Measurements from ENCODE around the gene TBX10. TPM values are rescaled to one million over a fixed set of nuclear protein-coding genes. Genes with fewer than 3 reads are reported as not detected.

The TBX10 gene
- not detected for polyA plus RNA-seq (2012; ENCODE audit: insufficient read length, low read depth)

DNA sequence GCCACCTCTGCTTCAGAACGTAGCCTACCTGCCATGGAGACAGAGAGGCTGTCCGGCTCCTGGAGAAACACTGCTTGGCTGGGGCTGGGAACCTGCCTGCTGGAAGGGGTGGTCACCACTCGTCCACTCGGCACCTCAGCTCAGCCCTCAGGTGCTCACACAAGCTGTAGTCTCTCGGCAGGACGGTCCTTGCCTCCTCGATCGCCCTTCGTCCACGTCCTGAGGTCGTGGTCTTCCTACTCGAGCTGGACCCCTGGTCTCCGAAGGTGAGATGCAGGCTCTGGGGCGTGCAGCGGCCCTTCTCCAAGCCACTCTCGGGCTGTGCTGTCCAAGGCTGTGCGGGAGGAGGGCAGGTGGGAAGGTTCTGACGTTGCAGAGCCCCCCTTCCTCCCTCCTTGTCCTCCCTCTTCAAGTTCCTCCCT lies at the start of gene TBX10:
Gene TBX10 (minus strand): TSS at position 326 of the 422 bp plus-strand sequence. CDS start 291 bp downstream, at position 35.
- TF ChIP-seq POLR2AphosphoS5 (IDR thresholded peaks at IDR 0.05; ENCODE audit: low read depth, low read length) = no peak
- no peak for TF ChIP-seq SIN3A (IDR thresholded peaks at IDR 0.05; ENCODE audit: borderline replicate concordance, insufficient read depth, low read length)
- TF ChIP-seq, protein P1, sequence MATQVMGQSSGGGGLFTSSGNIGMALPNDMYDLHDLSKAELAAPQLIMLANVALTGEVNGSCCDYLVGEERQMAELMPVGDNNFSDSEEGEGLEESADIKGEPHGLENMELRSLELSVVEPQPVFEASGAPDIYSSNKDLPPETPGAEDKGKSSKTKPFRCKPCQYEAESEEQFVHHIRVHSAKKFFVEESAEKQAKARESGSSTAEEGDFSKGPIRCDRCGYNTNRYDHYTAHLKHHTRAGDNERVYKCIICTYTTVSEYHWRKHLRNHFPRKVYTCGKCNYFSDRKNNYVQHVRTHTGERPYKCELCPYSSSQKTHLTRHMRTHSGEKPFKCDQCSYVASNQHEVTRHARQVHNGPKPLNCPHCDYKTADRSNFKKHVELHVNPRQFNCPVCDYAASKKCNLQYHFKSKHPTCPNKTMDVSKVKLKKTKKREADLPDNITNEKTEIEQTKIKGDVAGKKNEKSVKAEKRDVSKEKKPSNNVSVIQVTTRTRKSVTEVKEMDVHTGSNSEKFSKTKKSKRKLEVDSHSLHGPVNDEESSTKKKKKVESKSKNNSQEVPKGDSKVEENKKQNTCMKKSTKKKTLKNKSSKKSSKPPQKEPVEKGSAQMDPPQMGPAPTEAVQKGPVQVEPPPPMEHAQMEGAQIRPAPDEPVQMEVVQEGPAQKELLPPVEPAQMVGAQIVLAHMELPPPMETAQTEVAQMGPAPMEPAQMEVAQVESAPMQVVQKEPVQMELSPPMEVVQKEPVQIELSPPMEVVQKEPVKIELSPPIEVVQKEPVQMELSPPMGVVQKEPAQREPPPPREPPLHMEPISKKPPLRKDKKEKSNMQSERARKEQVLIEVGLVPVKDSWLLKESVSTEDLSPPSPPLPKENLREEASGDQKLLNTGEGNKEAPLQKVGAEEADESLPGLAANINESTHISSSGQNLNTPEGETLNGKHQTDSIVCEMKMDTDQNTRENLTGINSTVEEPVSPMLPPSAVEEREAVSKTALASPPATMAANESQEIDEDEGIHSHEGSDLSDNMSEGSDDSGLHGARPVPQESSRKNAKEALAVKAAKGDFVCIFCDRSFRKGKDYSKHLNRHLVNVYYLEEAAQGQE (IDR thresholded peaks at IDR 0.05; ENCODE audit: insufficient read depth in 1 of 2, low read depth in 2 of 2, low read length in 2 of 2) = no peak

DNA sequence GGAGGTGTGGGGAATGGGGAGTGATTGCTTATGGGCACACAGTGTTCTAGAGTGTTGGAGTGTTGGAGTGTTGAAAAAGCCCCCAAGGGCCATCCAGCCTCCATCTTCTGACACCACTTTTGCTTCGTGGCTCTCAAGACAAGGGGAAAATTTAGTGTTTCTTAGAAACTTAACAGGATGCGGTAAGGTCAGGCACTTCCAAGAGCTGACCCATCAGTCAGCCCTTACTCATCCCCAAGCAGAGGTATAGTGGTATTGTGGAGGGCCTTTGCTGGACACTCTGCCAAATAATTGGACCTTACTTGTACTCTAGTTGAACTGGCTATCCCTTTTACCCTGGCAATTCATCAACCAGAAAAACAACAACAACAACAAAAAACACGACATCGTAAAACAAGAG lies 49.6 kb upstream of the TBX10 start:
- TF ChIP-seq TAF1 (IDR thresholded peaks at IDR 0.05; ENCODE audit: borderline replicate concordance, insufficient read depth, low read length) = no peak
- TF ChIP-seq, protein P1 (IDR thresholded peaks at IDR 0.05; ENCODE audit: insufficient read depth in 1 of 2, low read depth in 2 of 2, low read length in 2 of 2) = no peak
- TF ChIP-seq FOXP2 (optimal IDR thresholded peaks at IDR 0.05; ENCODE audit: borderline replicate concordance, extremely low read depth, extremely low read length, insufficient read depth) = no peak
- no peak for TF ChIP-seq SIN3A (IDR thresholded peaks at IDR 0.05; ENCODE audit: borderline replicate concordance, insufficient read depth, low read length)
- no peak for TF ChIP-seq POLR2AphosphoS5 (IDR thresholded peaks at IDR 0.05; ENCODE audit: low read depth, low read length)

DNA sequence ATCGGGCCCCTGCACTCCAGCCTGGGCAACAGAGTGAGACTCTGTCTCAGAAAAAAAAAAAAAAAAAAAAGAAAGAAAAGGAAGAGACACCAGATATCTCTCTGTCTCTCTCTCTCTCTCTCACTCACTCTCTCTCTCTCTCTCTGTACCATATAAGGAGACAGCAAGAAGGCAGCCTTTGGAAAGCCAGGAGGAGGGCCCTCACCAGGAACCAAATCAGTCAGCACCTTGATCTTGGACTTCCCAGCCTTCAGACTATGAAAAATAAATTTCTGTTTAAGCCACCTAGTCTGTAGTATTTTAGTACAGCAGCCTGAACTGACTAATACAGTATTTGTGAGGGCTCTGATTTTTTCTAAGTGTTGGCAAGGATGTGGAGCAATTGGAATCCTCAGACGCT lies 48.4 kb upstream of the TBX10 start:
- TF ChIP-seq FOXP2 (optimal IDR thresholded peaks at IDR 0.05; ENCODE audit: borderline replicate concordance, extremely low read depth, extremely low read length, insufficient read depth) (no peak), SIN3A (IDR thresholded peaks at IDR 0.05; ENCODE audit: borderline replicate concordance, insufficient read depth, low read length) (no peak), POLR2AphosphoS5 (IDR thresholded peaks at IDR 0.05; ENCODE audit: low read depth, low read length) (no peak), TAF1 (IDR thresholded peaks at IDR 0.05; ENCODE audit: borderline replicate concordance, insufficient read depth, low read length) (no peak)
- TF ChIP-seq, protein P1 (IDR thresholded peaks at IDR 0.05; ENCODE audit: insufficient read depth in 1 of 2, low read depth in 2 of 2, low read length in 2 of 2) = no peak

DNA sequence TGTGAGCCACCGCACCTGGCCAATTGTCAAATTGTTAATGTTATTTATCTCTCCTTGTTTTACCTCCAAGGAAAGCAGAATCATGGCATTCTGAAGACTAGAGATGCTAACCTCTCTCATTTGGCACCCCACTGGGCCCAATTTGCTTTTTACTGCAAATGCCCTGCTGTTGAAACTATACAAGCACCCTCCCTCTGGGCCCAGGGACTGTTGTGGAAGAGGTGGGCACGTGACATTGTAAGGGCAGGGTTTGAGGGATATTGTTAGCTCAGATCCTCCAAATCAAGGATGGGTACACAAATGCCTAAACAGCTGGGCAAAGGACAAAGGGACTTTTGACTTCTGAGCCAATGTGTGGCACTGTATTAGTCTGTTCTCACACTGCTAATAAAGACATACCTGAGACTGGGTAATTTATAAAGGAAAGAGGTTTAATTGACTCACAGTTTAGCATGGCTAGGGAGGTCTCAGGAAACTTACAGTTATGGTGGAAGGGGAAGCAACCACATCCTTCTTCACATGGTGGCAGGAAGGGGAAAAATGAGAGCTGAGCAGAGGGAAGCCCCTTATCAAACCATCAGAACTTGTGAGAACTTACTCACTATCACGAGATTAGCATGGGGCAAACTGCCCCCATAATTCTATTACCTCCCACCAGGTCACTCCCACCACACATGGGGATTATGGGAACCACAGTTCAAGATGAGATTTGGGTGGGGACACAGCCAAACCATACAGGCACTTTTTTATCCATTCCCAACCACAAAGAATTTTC lies 41.3 kb upstream of the TBX10 start:
- TF ChIP-seq FOXP2 (optimal IDR thresholded peaks at IDR 0.05; ENCODE audit: borderline replicate concordance, extremely low read depth, extremely low read length, insufficient read depth) (no peak), SIN3A (IDR thresholded peaks at IDR 0.05; ENCODE audit: borderline replicate concordance, insufficient read depth, low read length) (no peak), TAF1 (IDR thresholded peaks at IDR 0.05; ENCODE audit: borderline replicate concordance, insufficient read depth, low read length) (no peak), POLR2AphosphoS5 (IDR thresholded peaks at IDR 0.05; ENCODE audit: low read depth, low read length) (no peak)
- TF ChIP-seq, protein P1 (IDR thresholded peaks at IDR 0.05; ENCODE audit: insufficient read depth in 1 of 2, low read depth in 2 of 2, low read length in 2 of 2) = no peak

Data from PFSK-1 (cell line).